PC-9 (cell line): ENCODE data around the gene S1PR4. TPM values are rescaled to one million over a fixed set of nuclear protein-coding genes. Genes with fewer than 3 reads are reported as not detected.

ENCODE experiments used
- BruUV-seq: library from RNA; stranded (reverse); fragments of 400-500 nt; replicated peaks from 2 replicates; lab custom pipeline; 2021; lab: Mats Ljungman, UMichigan
- CTCF ChIA-PET: fragments of 300-600 bp; sonication (Branson Sonifier 250); formaldehyde crosslinking; loops from one replicate; lab custom pipeline; 2022; ENCODE audit warnings: antibody characterized with exemption; lab: Charles Lee
- POLR2A ChIA-PET: fragments of 300-600 bp; sonication (Branson Sonifier 250); formaldehyde crosslinking; loops from one replicate; lab custom pipeline; 2022; ENCODE audit warnings: antibody characterized with exemption; ENCODE audit not compliant: unreplicated experiment; lab: Charles Lee
- DNase-seq, 2 experiments: peaks; one replicate each; pipeline versions ENCODE4 v3.0.0 to v3.0.0-alpha.2; 2015 to 2022; ENCODE audit warnings: mixed read lengths in 1 of 2
- H2AFZ ChIP-seq: fragments of 200-600 bp; sonication (generic); 2 replicates; pipeline ENCODE4 v1.8.1; 2017; ENCODE audit warnings: antibody characterized with exemption
- H3F3A ChIP-seq: fragments of 200-600 bp; sonication (generic); 2 replicates; pipeline ENCODE4 v1.8.1; 2017; ENCODE audit warnings: antibody characterized with exemption, mild to moderate bottlenecking, low read depth; ENCODE audit not compliant: insufficient read depth
- H3K27ac ChIP-seq: fragments of 200-600 bp; sonication (generic); 2 replicates; pipeline ENCODE4 v1.6.1; 2016; ENCODE audit warnings: mixed run types
- H3K27me3 ChIP-seq: fragments of 200-600 bp; sonication (generic); 2 replicates; pipeline ENCODE4 v1.6.1; 2016; ENCODE audit warnings: low read depth, mixed run types; ENCODE audit not compliant: insufficient read depth
- H3K36me3 ChIP-seq: fragments of 200-600 bp; sonication (generic); 2 replicates; pipeline ENCODE4 v1.6.1; 2016; ENCODE audit warnings: low read depth, mixed run types
- H3K4me1 ChIP-seq: fragments of 200-600 bp; sonication (generic); replicated peaks from 2 replicates; pipeline ENCODE4 v1.6.1; 2016; ENCODE audit warnings: mixed run types; ENCODE audit not compliant: insufficient read depth
- H3K4me2 ChIP-seq: fragments of 200-600 bp; sonication (generic); 2 replicates; pipeline ENCODE4 v1.6.1; 2017; ENCODE audit warnings: mixed run types
- H3K4me3 ChIP-seq: fragments of 200-600 bp; sonication (generic); 2 replicates; pipeline ENCODE4 v1.6.1; 2016; ENCODE audit warnings: mixed run types
- H3K79me2 ChIP-seq: fragments of 200-600 bp; sonication (generic); 2 replicates; pipeline ENCODE4 v1.6.1; 2017; ENCODE audit warnings: low read depth, mixed run types
- H3K9me2 ChIP-seq: fragments of 200-600 bp; sonication (generic); 2 replicates; pipeline ENCODE4 v1.8.1; 2017; ENCODE audit warnings: mild to moderate bottlenecking; ENCODE audit not compliant: insufficient read depth
- H3K9me3 ChIP-seq: fragments of 200-600 bp; sonication (generic); 2 replicates; pipeline ENCODE4 v1.8.1; 2016; ENCODE audit warnings: low read depth; ENCODE audit not compliant: insufficient read depth
- H4K20me1 ChIP-seq: fragments of 200-600 bp; sonication (generic); 2 replicates; pipeline ENCODE4 v1.8.1; 2017; ENCODE audit not compliant: insufficient read depth
- CTCF ChIP-seq: fragments of 200-600 bp; sonication (generic); conservative IDR thresholded peaks from 2 replicates; pipeline ENCODE4 v1.6.1; 2017; ENCODE audit warnings: mixed run types, antibody characterized with exemption, mild to moderate bottlenecking, moderate library complexity
- EZH2 ChIP-seq: fragments of 200-600 bp; sonication (generic); IDR thresholded peaks from 2 replicates; pipeline ENCODE4 v1.8.0; 2017; ENCODE audit warnings: antibody characterized with exemption, low read depth
- intact Hi-C: fragments of 100-400 bp; cut with micrococcal nuclease; formaldehyde crosslinking; loops from one replicate; pipeline ENCODE4 v1.10.0; 2022; ENCODE audit not compliant: unreplicated experiment
- total RNA-seq: library from RNA; stranded (reverse); gene quantifications from 2 replicates; pipeline ENCODE4 v1.2.3, GENCODE V29; 2021

The S1PR4 gene
- total RNA-seq, 1 experiment from 2014 or later, result 0.37 TPM

GRCh38 chr19:3222709-3223108 lies 44.1 kb downstream of the S1PR4 start:
- CTCF ChIA-PET, result interaction anchor here (0.7 kb wide), 1 partner anchor 12 kb away, joined by 6 read pairs; no protein-coding TSS in a partner anchor

GRCh38 chr19:3224346-3225168 lies 46.0 kb downstream of the S1PR4 start, which contains the start of gene CELF5:
TSS of gene CELF5 (plus strand) at chr19:3224661. CDS start at chr19:3224740, 79 bp downstream.
- H3K27me3 ChIP-seq, result 0 out of 2 replicates have a peak, but pooled peaks cover 8% of the 10 kb centered on the region
- ChIA-PET CTCF (no interaction called here), POLR2A (no interaction called here)
- no peaks in the 10 kb centered on the region for H3F3A ChIP-seq
- H3K79me2 ChIP-seq, result no peaks in the 10 kb centered on the region
- no peak within 1 kb of the TSS for H3K4me3 ChIP-seq
- H4K20me1 ChIP-seq, result no peaks in the 10 kb centered on the region
- H3K4me2 ChIP-seq, result no peak within 1 kb of the TSS; the same call in 1 of the 2 replicates
- intact Hi-C loops, result no loop called here
- BruUV-seq, result no TSS peak
- no peaks in the 10 kb centered on the region for H3K9me2 ChIP-seq
- DNase-seq, result peak in 1 of 2 experiments; percentile 38
- no peak for TF ChIP-seq EZH2
- TF ChIP-seq CTCF, result peak; percentile 50
- no peaks in the 10 kb centered on the region for H3K4me1 ChIP-seq
- H3K27ac ChIP-seq, result no peak within 1 kb of the TSS
- no peaks in the 10 kb centered on the region for H3K9me3 ChIP-seq
- no peak within 1 kb of the TSS for H2AFZ ChIP-seq
- no peaks in the 10 kb centered on the region for H3K36me3 ChIP-seq

More at GRCh38 chr19:3222709-3223108, 44.1 kb downstream of the S1PR4 start:
- H3K27ac ChIP-seq, result no peak overlapping the region
- H3K4me3 ChIP-seq, result no peak overlapping the region
- no peak overlapping the region for H2AFZ ChIP-seq
- H3K4me2 ChIP-seq, result no peak overlapping the region
- intact Hi-C loops, result no loop called here
- H3K27me3 ChIP-seq, result 0 out of 2 replicates have a peak, but pooled peaks cover 8% of the 10 kb centered on the region
- no peaks in the 10 kb centered on the region for H3K4me1 ChIP-seq
- H3K9me3 ChIP-seq, result no peaks in the 10 kb centered on the region
- no peak for DNase-seq
- POLR2A ChIA-PET, result no interaction called here
- no peaks in the 10 kb centered on the region for H4K20me1 ChIP-seq
- no TSS peak for BruUV-seq
- H3K36me3 ChIP-seq, result no peaks in the 10 kb centered on the region
- TF ChIP-seq CTCF (no peak), EZH2 (no peak)
- H3F3A ChIP-seq, result no peaks in the 10 kb centered on the region
- no peaks in the 10 kb centered on the region for H3K9me2 ChIP-seq
- no peaks in the 10 kb centered on the region for H3K79me2 ChIP-seq

- Histone ChIP-seq H3K4me3 (no peak overlapping the region), H3K79me2 (no peaks in the 10 kb centered on the region), H3K4me1 (no peaks in the 10 kb centered on the region), H3K27ac (no peak overlapping the region), H2AFZ (no peak overlapping the region), H3K27me3 (0 out of 2 replicates have a peak, but pooled peaks cover 8% of the 10 kb centered on the region), H3F3A (no peaks in the 10 kb centered on the region), H3K4me2 (no peak overlapping the region), H4K20me1 (no peaks in the 10 kb centered on the region), H3K9me3 (no peaks in the 10 kb centered on the region), H3K9me2 (no peaks in the 10 kb centered on the region), H3K36me3 (no peaks in the 10 kb centered on the region)
- TF ChIP-seq CTCF (no peak), EZH2 (no peak)
- DNase-seq, result no peak
- POLR2A ChIA-PET, result no interaction called here
- intact Hi-C loops, result no loop called here
- no TSS peak for BruUV-seq
- CTCF ChIA-PET, result no interaction called here
Observed at GRCh38 chr19:3225169-3225485, 46.6 kb downstream of the S1PR4 start.
